Amygdala (tissue), 56 donors: ENCODE measurements around the gene CACNA1C.
A peak's percentile ranks its signal among the peaks of the same experiment; 100 is the strongest.

ENCODE experiments used
- DNase-seq, 56 donors: peaks; one replicate each; lab custom pipeline; 2025; lab: John Stamatoyannopoulos, UW

The CACNA1C gene

GRCh38 chr12:2347844-2348481 lies 295.2 kb downstream of the CACNA1C start:
- DNase-seq, result no peak

DNA sequence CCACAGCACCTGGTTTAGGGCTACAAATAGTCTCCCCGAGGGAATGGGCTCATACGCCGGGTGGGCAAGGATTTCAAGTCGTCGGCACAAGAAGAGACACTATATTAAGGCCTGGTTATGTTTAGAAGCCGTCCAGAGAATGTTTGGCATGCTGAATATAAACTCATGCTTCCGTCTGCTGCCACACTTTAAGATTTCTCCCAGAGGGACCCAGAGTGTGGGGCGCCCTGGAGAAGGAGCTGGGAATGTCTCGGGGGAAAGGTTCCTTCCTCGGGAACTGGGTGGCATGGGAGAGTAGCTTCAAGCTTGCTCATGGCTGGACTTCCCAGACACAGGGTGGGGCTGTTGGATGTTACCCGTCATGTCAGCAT lies 295.7 kb downstream of the CACNA1C start:
- no peak for DNase-seq

DNA sequence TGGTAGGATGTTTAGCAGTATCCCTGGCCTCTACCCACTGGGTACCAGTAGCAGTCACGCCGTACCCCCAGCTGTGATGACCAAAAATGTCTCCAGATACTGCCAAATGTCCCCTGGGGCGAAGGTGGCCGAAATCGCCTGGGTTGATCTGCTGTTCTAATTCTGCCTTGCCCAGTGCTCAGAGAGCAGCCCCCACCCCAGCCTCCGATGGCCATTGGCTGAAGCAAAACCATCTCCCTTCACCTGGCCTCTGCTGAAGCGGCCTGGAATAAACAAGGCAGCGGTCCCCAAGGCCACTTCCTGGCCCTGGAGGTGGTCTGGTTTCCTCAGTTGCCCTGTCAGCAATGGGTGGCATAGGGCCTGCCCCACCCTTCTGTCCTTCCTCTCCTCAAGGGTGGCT lies 298.4 kb downstream of the CACNA1C start:
- DNase-seq, result no peak

DNA sequence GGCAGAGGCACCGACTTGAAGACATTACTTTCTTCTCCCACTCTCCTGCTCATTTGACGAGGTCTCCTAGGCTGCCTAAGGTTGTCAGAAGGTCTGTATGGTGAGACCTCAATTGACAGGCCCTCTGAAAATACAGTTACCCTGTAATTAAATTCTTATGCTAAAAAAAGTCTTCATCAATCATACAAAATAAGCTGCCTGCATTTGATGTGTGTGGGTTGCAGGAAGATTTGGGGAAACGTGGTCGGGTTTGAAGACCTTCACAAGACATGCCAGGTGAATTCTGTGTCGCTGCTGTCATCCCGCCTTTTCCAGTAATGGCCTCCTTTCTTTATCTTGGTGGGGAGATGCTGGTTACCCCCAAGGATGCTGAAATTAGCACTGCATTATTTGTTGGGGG lies 299.4 kb downstream of the CACNA1C start:
- no peak for DNase-seq

DNA sequence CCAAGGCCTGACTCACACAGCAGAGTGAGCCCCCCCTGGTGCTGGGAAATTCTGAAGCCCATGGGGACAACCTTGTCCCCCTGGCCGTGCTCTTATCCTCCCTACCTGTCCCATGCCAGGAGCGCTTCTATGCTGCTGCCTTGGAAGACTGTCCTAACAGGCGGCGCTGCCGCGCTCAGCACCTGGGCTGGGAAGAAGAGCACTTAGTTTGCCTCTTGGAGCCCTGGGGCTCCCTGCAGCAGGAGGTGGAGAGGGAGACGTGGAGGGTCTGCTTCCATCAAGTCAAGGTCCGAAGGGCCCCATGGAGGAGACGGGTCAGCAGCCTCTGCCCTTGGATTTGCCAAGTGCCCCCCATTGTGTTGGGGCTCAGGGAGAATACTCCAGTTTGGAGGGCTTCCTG lies 300.5 kb downstream of the CACNA1C start:
- DNase-seq, result no peak

GRCh38 chr12:2353691-2354090 lies 300.9 kb downstream of the CACNA1C start:
- no peak for DNase-seq

DNA sequence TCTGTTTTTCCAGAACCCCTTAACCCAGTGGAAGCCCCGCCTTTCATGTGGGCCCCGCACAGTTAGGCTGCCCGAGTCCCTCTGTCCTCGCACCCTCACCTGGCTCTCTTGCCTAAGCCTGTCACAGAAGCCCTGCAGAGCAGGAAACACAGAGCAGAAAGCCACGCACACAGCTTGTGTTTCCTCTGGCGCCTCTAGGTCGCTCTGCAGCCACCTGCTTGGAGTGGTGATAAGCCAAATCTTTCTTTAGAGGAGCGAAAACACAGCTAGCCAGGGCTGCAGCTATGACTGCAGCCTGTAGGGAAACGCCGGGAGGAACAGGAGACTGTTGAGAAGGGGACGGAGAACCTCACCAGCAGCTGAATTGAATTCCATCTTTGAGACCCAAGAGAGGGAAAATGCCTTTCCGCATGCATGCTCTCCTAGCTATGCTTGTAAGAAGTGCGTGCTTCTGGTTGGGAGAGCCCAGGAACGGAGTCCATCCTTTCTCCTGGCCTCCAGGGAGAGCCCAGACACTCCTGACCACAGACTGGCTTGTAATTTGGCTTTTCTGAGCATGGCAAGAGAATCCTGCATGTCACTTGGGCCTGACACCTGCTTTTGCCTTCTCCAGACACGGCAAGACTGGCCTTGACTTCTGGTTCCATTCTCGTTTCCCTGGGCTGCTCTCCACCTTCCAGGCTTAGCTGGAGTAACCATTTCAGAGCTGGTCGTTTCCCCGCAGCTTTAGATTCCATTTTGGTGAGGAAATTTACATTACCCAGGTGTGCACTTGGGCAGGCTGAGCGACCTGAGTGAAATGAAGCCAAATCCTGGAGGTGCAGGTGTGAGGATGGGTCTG lies 301.6 kb downstream of the CACNA1C start:
- no peak for DNase-seq

- no peak for DNase-seq
Measured at GRCh38 chr12:2355198-2355597, 302.4 kb downstream of the CACNA1C start.

GRCh38 chr12:2355604-2356003 lies 302.8 kb downstream of the CACNA1C start:
- no peak for DNase-seq

DNA sequence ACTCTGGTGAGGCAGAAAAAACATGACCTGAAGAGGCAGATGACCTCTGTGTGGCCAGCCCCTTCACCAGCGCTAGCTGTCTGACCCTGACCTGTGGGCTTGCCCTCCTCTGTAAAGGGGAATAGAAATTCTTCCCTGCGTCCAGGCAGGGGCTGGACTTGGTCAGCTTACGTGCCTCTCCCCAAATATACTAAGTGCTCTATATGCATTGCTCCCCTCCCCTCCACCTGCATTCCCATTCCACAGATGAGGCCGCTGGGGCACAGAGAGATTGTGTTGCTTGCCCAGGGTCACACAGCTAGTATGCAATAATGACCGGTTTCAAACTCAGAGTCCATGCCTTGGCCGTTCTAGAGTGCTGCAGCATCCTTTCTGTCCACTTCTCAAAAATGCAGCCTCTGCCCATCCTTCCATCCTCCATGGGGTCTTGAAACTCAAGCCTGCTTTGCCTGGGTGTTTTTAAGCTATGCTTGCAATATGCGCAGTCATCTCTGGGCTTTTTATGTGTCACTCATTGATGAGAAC lies 303.9 kb downstream of the CACNA1C start:
- no peak for DNase-seq

DNA sequence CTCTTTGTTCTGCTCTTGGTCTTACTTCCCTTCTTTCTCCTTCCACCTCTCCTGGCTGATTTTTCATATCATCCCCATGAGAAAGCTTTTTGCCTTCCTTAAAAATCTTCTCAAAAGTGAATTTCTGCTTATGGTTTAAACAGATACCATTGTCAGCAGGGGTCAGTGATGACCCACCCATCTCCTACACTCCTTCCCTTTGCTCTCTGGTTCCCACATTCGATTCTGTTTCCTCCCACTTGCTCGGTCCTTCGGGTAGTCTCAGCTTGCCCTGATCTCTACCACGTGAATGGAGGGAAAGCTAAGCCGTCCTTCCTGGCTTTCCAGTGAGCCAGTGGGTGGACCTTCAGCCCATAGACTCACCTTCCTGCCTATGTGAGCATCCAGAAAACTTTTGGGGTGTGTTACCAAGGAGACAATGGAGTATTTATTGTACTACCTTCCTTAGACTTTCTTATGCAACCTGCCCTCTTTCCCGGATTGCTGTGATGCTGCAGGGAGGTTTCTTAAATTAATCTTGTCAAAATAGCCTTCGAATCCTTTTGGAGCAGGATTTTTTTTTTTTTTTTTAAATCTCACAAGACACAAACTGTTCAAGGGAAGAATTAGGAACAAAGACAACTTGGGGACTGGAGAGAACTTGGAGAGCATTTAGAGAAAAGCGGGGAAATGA lies 306.3 kb downstream of the CACNA1C start:
- DNase-seq, result no peak

DNA sequence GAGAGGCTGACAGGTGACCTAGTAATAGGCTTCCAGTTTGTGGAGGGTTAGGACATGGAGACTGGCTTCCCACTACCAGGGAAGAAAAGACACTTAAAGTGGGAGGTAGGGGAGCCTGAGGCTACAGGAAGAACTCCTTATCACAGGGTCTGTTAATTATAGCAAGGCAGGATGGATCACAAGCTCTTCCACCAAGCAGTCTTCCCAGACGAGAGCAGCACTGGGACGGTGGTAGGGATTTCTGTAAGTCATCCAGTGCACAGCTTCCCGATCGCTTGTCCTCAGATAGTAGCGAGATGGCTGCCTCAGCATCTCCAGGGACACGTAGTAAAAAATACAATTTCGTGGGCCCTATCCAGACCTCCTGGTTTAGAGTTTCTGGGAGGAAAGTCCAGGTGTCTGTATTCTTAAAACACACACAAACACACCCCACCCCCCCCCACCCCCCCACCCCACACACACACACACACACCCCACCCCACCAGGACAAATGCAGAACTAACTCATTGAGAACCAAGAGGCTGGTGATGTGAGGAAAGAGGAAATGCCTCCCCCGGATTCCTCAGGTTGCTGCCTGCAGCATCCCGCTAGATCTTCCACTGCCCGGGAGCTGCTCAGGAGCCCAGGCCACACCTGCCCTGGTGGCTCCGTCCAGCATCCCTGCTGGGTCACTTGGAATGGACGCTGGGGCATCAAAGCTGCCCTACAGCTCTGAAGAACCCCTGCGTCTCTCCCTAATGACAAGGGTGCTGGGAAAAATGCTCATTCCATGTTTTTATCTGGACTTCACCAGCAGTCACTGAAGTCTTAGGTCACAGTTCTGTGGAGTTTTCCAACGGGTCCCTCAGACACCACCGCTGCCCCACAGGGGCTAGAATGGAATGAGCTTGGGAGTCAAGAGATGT lies 307.2 kb downstream of the CACNA1C start:
- DNase-seq, result no peak

- DNase-seq, result no peak
Measured at GRCh38 chr12:2360630-2361170, 307.9 kb downstream of the CACNA1C start.

DNA sequence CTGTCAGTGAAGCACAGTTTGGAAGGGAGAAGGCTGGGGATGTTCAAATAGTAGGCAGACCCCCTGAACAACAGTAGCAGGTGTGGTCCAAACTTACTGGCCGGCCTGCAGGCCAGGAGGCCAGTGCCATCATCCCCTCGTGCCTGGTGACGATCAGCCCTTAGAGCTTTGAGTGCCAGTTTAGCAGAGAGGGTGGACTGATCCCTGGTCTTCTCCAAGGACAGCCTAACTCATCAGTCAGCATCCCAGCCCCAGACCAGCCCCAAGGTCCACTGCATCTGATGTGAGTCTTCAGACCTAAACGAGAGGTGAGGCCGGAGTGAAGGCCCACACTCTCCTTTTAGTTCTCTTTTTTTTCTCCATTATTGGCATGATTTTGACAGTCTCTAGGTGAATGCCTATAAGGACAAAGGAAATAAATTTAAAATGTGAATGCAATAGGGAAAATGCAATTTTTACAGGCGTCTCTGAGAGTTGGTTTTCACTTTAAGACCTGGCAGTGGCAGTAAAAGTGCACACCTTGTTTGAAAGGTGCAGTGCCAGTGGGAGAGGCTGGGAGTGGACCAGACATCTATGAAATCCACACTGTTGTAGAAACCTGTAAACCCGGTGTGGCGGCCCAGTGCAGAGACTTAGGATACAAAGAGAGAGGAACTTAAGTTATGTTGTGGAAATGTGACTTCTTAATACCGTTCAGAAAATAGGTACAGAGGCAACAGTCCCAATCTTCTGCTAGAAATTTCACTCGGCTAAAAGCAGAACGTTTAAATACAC lies 311.2 kb downstream of the CACNA1C start:
- no peak for DNase-seq

- DNase-seq, result no peak
Measured at GRCh38 chr12:2364631-2365051, 311.9 kb downstream of the CACNA1C start.

- no peak for DNase-seq
Measured at GRCh38 chr12:2366711-2367110, 313.9 kb downstream of the CACNA1C start.

- DNase-seq, result peak in 4 of 56 donors; percentile 13 to 30 (median 22)
Measured at GRCh38 chr12:2372178-2372577, 319.4 kb downstream of the CACNA1C start.

DNA sequence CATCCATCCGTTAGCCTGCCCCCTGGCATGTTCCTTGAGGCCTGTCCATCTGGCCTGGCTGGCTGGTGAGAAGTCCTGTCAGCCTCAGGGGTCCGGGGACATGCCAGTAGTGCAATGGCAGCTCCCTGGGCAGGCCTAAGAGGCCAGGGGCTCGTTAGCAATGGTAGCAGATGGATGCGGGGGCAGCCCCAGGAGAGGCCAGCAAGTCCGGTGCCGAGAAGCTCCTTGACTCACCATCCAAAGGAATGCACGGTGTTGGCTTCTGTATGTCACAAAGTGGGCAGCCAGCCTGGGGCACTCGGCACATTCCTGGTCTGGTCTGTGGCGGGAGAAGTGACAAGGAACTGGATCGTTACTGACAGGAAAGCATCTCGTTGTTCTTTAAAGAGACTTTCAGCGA lies 319.9 kb downstream of the CACNA1C start:
- DNase-seq, result no peak

DNA sequence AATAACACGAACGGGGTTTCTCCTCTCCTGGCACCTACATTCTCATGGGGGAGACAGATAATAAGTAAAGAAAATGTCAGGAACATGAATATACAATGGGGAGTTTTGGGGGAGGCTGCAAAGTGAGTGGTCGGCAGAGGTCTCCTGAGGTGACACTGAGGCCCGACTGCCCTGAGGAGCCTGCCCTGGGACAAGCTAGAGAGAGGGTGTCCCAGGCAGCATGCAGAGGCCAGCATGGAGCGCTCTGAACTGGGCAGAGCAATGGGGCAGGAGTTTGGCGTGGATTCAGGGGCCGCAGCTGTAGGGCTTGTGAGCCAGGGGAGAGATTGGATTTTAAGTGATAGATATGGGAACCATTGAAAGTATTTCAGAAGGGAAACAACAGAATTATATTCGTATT lies 320.5 kb downstream of the CACNA1C start:
- DNase-seq, result no peak
